Suppressor macrophage (primary cell): ENCODE measurements around the gene RUNX1.
A peak's percentile ranks its signal among the peaks of the same experiment; 100 is the strongest.

ENCODE experiments used
- DNase-seq, 4 experiments: peaks; one replicate each; pipeline ENCODE4 v3.0.0-alpha.2; 2020 to 2022

The RUNX1 gene

DNA sequence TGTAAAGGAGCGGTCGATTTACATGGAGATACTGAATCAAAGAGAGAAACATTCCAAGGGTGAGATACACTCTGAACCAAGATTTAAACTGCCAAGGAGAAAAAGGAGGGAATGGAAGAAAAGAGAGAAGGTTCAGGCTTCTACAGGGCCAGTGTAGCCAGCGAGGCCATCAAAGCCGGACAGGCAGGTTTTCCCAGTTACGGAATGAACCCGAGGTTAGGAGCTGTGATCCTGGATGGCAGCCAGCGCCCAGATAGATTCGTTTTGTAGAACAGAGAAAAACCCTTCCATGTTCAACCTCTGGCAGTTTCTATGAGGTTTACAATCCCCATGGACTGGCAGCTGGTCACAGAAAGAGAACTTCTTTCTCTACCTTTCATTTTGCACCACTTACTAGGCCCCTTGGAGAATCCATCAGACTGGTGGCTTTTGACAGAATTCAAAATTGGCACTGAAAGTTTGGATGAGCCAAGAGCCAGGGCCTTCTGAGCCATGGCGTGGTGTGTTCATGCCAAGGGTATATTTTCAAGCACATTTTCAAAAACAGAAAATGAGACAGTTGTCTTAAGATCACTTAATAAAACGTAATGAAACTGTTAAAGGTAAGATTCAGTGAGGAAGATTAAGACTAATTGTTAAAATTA, 171.5 kb downstream of the RUNX1 start:
- DNase-seq = no peak

DNA sequence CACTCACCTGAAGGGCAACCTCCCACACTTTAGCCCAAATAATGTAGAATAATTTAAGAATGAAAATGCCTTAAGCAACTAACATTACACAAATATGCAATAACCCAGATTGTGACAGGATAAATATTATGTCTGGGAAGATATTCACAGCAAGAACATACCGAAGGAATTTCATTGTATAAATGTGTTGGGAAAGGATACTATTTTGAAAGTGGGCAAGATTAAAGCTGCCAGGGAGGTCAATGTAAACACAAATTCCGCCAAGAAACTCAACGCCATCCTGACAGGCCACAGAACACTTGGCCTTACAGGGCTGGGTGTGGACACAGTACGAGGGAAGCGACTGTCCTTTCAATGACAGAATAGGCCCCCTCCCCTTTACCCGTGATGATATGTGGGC, 173.3 kb downstream of the RUNX1 start:
- DNase-seq = no peak

DNA sequence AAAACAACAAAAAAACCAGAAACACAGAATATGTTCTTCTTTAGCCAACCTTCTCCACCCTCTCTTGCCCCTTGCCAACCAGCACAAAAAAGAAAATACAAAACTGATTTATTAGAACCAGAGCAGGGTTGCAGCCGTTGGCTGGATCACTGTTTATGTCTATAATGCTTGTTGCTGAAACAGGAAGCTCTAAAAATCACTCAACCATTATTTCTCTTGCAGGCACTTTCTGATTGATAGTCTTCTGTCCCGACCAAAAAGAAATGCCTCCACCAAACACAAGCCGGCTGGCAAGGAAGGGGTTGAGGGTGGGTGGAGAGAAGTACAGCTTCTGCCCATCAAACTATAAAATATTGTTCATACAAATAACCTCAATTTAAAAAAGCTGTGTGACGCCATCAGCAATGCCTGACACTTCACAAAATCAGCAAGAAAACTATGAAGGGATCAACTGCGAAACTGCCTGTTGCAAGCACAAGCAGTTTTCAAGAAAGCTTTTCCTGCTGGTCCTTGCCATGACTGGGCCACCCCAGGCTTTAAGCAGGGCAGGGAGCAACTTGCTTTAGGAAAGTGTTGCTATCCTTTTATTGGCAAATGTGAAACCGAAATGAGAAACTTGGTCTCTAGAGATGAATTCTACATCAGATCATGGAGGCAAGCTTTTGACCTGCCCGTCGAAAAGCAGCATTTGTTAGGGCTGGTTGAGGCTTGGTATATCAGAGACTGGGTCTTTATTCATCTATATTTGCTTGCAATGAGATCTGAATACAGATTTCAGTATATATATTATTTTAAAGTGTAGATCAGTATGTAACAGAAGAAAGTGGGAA, 174.2 kb downstream of the RUNX1 start:
- DNase-seq = peak in 2 of 4 experiments; percentile 20 to 42

DNA sequence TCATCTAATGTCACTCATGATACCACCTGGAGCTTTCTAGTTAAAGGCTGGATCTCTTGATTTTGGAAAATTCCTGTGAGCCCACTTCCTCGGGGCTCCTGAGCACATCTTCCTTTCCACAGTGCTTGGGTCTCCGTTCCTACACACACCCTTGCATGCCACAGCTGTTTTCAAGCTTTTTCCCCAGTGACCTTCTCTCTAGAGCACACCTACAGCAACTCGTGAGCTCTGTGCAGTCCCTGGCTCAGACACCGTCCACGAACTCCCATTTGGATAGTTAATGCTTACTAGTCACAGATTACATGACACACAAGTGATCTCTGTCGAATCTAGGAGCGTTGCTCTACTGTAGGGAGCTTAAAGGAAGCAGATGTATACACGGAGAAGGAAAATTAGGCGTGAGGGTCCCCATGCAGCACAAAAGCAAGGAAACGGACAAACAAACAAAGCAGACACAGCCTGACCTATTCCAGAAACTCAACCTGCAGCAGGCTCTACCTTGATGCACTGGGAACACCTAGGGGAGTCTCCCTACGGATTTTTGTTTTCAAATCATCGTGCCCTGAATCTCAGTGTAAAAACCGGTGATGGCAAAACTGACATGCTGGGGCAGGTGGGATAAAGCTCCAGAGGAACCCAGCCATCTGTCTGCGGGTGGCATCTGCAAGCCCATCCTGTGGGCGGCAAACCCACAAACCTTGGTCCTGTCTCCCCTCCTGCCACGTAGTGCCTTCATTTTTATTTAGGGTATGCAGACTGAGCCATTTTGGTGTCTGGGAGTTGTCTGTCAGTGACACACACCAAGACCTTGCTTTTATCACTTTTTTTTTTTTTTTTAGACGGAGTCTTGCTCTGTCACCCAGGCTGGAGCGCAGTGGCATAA, 177.8 kb downstream of the RUNX1 start:
- no peak for DNase-seq

GRCh38 chr21:34870246-34870645, 178.9 kb downstream of the RUNX1 start:
- no peak for DNase-seq

GRCh38 chr21:34869545-34869944, 179.6 kb downstream of the RUNX1 start:
- DNase-seq = no peak

GRCh38 chr21:34867785-34868184, 181.3 kb downstream of the RUNX1 start:
- no peak for DNase-seq

GRCh38 chr21:34865400-34866241, 183.5 kb downstream of the RUNX1 start:
- peak; percentile 92 to 95 (median 94) for DNase-seq

GRCh38 chr21:34864370-34865149, 184.5 kb downstream of the RUNX1 start:
- no peak for DNase-seq

DNA sequence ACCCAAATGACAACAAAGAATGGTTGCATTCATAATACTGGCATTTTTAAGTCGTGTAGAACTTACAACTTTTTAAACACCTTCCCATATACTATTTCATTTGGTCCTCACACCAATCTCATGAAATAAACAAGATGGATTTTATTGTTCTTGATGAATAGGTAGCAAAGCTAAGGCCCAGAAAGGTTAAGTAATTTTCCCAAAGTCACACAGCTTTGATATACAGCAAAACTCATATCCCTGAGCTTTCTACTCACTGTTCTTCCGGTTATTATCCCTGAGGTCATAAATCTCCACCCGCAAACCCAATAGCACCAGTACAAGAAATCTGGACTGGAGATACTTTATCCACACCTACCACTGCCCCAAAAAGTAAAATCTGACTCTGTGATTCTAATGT, 186.2 kb downstream of the RUNX1 start:
- no peak for DNase-seq

DNA sequence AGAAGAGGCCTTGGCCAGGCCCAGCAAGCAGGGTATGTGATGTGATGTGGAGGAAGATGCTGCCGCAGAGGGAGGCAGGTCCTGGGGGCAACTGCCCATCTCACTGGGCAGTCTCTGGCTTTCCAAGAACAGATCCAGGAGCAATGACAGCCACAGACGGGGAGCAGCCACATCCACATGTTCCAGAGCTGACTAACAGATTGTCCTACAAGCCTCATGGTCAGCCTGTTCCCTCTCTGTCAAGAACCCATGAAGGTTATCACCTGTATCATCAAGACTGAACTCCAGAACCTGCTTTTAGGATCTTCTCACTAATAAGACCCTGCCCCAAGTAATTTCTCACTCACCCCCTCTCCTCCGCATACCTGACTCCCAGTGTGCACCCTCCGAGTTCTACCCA, 187.8 kb downstream of the RUNX1 start:
- no peak for DNase-seq

- DNase-seq = no peak
Observed at GRCh38 chr21:34859976-34860653, 189.0 kb downstream of the RUNX1 start.

DNA sequence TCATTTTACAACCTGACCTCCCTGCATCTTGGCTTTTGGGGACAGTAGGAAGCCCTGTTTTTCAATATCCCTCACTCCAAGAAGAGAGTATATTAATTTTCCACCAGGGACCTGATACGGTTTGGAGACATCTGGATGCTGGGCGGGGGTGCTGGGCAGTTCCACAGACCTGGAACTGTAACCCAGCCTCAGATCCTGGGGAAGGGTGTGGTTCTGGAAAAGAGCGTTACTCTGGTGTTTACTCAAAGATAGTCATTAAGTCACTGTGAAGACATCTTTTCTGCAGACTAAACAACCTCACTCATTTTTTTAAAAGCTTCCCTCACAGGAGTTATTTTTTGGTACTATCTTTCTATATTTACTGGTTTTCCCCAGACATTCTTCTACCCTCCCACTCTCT, 190.5 kb downstream of the RUNX1 start:
- DNase-seq = no peak

- no peak for DNase-seq
Observed at GRCh38 chr21:34857874-34858273, 191.2 kb downstream of the RUNX1 start.

GRCh38 chr21:34857122-34857713, 191.9 kb downstream of the RUNX1 start:
- DNase-seq = no peak

- peak in 3 of 4 experiments; percentile 42 to 56 (median 56) for DNase-seq
Observed at GRCh38 chr21:34852448-34852847, 196.7 kb downstream of the RUNX1 start.

DNA sequence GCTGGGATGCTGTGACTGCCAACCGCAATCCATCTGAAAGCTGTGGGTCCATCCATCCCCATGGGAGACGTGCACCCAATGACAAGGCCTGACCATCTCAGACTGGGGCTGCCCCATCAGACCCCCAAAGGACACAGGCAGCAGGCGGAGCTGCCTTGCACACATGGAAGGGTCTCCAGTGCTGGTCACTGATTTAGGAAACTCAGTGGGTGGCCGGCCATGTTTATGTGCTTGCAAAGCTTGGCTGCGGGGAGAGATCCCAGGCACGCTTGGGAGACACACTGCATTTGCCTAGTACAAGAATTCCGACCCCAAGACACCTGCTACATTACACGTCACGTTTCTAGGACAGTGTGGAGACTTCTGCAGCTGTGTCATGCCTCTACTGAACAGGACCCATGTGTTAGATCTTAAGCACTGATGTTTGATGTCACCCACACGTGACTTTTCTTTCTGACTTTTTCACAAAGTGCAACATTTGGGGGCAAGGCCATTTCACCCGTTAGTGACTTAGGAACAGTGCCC, 198.9 kb downstream of the RUNX1 start:
- no peak for DNase-seq

DNA sequence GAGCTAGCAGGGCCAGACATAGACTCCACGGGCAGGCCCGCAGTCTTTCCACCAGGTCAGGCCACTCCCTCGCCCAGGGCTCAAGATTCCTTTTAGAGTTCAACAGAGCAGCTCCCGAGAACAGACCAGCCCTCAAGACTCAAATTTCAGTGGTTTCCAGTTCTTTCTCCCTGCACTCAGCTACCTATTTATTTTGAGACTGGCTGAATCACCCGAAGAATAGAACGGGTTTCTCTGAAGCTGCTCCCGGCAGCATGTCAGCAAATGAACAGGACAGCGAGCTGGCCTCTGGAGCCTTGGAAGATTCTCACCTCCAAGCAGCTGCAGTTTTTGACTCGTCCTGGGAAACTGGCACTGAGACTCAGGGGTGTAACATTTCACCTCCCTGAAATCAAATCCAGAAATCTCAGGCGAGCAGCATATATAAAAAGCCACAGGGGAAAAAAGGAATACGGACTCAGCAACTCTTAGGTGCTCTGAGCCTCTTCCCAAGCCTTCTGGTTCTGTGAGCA, 202.4 kb downstream of the RUNX1 start:
- DNase-seq = no peak

DNA sequence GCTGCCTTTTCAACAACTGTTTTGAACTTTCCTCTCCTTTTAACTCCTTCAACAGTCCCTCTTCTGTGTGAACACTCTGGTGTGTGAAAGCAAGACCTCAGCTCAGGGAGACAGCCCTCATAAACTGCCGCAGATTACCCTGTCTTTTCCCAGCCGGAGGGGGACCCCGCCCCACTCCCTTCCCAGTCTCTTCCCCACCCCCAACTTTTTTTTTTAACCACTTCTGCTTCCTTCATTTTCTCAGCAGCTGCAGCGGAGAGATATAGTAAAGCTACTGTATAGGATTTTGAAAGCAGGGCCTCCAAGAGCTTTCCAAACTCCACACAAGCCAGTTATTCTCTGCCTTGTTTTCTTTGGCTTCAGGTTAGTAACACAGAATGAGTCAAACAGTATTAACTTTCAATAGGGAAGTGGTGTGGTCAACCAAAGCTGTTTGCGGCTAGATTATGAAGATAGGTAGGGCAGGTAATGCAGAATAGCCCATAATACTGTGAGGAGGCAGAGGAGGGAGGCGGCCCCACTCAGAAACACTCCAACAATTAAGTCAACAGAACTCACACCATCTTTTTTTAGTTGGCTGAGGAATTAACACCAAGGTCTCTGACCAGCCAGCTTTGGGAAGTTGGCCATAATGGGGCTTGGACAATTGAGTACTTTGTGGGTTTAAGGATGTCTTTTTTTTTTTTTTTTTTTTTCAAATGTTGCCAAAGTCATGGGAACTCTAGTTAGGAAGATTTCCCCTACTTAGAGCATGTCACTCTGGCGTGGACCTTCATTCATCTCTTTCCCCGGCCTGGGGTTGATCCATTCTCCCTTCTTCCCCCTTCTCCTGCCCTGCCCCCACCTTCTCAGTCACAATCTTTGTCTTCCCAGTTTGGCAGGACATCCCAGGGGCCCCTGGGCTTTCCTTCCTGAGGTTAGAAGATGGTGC, 203.3 kb downstream of the RUNX1 start:
- peak in 3 of 4 experiments; percentile 56 to 74 (median 67) for DNase-seq
